Stimulated activated CD4-positive, alpha-beta T cell treated with anti-CD3 and anti-CD28 coated beads, TNF-alpha, amount 100 ng/mL, for 4 hours (primary cell): ENCODE data around the gene CROCC.

Source experiments
- DNase-seq, 3 experiments: peaks; one replicate each; pipeline ENCODE4 v3.0.0-alpha.2; 2020; ENCODE audit warnings: low read depth in 3 of 3

Gene CROCC

GRCh38 chr1:16986560-16986959 lies 64.8 kb downstream of the CROCC start:
- DNase-seq: no peak

DNA sequence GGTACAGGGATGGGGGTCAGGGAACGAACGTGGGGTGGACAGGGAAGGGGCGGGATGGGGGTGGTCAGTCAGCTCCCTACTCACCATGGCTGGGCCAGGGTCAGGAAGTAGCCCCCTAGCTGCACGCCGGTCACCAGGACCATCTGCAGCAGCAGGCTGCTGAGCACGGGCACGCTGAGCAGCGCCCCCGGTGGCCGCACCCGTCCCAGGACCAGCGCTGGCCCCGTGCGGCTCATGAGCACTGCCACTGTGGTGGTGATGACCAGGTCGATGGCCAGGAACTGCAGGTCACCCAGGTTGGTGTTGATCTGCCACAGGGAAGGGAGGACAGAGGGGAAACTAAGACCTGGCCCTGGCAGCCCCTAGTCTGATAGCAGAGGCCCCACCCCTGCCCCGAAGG lies 65.2 kb downstream of the CROCC start:
- DNase-seq: no peak

DNA sequence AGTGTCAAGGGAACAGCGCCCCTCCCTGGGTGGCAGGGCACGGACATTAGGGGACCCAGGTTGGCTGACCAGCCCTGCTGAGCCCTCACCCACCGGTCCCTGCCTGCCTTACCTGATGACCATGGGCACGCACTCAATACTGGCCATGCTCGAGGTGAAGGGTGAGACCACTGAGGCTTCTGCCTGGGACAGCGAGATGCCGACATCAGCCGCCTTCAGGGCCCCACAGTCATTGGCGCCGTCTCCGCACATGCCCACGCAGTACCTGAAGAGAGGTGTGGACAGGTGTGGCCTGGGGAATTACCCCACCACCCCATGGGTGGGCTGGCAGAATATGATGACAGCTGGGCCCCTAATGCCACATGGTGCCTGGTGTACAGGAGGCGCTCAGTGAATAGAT lies 66.5 kb downstream of the CROCC start:
- no peak for DNase-seq

- no peak for DNase-seq
Observed at GRCh38 chr1:16989676-16990391, 68.1 kb downstream of the CROCC start.

DNA sequence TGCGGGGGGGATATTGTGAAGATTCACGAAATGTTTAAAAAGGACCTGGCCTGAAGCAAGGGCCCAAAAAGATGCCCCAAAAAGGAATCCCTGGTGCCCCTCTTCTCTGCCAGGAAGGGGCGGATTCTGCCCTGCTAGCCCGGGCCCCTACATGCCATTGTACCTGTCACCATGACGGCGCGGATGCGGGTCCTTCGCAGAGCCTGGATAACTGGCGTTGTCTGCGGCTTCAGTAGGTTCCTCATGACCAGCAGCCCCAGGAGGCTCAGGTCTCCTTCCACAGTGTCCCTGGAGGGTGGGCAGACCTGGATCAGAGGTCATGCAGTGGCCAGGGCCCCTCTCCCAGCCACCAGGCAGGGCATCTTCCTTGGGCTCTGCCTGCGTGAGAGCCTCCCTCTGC lies 69.8 kb downstream of the CROCC start:
- no peak for DNase-seq

GRCh38 chr1:16992102-16992501 lies 70.4 kb downstream of the CROCC start:
- DNase-seq: no peak

- DNase-seq: no peak
Observed at GRCh38 chr1:16992675-16993074, 70.9 kb downstream of the CROCC start.

DNA sequence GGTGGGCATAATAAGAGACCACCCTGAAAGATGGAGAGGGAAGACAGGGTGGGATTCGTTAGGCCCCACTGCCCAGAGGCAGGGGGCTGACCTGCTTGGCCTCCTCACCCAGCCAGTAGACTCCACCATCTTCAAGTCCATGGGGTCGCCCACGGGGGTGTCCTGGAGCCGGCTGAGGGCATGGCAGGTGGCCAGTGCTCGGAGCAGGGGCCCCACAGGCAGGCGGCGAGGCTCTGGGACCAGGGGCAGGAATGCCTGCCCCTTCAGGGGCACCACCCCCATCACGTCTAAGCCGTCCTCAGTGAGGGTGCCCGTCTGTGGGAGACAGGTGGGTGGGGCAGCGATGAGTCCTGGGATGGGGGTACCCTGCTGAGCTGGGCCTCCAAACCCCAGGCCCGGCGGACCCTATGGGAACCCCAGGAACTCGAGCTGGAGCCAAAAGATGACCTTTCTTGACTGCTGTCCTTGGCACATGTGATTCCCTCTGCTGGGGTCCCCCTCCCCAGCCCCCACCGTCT lies 71.8 kb downstream of the CROCC start:
- no peak for DNase-seq

GRCh38 chr1:16996845-16997244 lies 75.1 kb downstream of the CROCC start:
- no peak for DNase-seq

- no peak for DNase-seq
Observed at GRCh38 chr1:16998589-16998988, 76.9 kb downstream of the CROCC start.

DNA sequence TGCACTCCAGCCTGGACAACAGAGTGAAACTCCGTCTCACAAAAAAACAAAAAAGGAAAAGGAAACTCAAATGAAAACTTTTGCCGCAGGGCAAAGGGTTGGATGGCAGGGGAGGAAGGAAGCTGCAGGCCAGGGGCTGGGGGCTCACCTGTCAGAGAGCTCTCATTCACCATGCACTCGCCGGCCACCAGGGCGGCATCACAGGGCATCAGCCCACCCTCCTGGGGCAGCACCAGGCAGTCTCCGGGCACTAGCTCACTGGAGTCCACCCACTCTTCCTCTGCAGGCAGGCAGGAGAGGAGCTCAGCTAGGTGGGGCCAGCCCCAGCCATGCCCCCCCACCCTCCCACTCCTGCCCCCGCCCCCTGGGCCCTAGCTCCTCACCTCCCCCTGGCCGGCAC lies 78.1 kb downstream of the CROCC start:
- no peak for DNase-seq

- DNase-seq: no peak
Observed at GRCh38 chr1:17001760-17002523, 80.2 kb downstream of the CROCC start.

- no peak for DNase-seq
Observed at GRCh38 chr1:17002524-17002902, 80.8 kb downstream of the CROCC start.

- no peak for DNase-seq
Observed at GRCh38 chr1:17004466-17005364, 83.0 kb downstream of the CROCC start.

DNA sequence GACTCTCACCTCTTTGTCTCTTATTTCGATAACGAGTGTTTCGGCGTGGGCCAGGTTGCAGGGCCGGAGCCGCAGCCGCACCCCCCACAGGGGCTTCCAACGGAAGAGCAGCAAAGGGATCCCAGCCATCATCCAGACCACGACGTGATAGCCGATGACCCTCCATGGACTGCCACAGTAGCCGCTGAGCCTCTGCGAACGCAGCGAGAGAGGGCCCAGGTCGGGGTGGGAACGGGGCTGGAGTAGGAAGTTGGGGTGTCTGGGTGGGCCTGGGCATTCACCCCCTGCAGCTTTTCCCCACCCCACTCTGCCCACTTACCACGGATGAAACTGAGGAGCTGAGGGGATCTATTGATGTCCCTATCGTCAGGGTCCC lies 83.6 kb downstream of the CROCC start:
- no peak for DNase-seq

GRCh38 chr1:17007121-17007520 lies 85.4 kb downstream of the CROCC start:
- no peak for DNase-seq

DNA sequence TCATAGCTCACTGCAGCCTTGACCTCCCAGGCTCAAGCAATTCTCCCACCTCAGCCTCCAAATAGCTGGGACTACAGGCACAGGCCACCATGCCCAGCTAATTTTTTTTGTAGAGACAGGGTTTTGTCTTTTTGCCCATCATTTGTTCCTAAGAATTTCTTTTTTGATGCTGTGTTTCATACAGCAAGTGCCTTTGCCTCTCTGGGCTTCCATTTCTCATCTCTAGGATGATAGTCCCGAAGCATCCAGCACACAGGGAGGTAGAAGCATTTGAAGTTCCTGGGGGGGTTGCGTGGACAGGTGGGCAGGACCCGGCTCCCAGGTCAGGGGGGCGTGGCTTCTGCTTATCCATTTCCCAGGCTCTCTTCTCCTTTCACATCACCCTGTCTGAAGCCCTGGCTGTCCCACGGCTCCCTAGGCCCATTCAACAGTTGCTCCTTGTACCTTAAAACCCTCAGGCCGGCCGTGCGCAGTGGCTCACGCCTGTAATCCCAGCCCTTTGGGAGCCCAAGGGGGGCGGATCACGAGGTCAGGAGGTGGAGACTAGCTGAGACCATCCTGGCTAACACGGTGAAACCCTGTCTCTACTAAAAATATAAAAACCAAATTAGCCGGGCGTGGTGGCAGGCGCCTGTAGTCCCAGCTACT lies 86.6 kb downstream of the CROCC start:
- no peak for DNase-seq

DNA sequence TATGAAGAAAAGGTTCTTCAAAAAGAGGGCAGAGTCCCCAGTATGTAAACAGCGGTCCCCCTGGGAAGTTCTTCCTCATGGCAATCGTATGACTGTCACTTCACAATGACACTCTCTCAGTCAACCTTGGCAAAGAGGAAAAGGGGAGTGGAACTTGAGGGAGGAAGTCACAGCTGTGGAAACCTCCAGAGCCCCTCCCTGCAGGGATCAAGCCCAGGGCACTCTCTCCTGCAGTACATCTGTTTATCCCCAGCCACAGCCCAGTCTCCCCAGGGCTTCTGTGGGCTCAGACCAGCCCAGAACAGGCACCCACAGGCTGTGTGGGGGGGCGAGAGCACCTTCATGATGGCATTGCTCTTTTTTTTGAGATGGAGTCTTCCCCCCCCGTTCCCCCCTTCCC lies 88.0 kb downstream of the CROCC start:
- DNase-seq: no peak

- no peak for DNase-seq
Observed at GRCh38 chr1:17011092-17011438, 89.3 kb downstream of the CROCC start.

DNA sequence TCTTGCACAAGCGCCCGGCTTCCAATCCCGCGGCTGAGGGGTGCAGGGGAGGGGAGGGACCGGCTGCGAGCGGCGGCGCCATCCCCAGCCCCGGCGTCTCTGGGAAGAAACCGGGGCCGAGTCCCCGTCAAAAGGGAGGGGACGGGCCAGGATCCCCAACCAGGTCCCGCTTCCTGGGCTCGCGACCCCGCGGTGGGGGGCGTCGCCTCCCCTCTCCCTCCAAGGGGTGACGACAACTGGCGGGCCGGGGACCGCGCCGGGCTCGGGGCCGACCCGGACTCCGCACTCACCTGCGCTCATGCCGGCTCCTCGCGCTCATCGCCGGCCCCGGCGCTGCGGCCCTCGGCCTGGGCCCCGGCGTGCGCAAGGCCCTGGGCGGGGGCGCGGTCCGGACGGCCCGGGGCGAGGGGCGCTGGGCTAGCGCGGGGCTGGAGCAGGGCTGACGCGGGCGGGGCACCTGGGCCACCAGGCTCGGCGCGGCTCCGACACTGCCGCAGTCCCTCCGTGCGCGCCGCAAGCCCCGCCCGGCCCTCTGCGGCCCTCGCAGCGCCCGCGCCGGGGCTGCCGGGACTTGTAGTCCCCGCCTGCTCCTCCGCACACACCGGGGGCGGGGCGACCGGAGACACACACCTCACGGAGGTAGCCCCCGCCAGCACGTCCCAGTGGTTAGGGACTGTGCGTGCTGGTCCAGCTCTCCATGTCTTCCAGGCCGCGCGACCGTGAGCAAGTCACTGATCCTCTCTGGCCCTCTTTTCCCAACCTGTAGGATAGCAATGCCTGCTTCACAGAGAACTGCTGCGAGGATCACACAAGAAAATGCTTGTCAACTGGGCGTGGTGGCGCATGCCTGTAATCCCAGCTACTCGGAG lies 89.9 kb downstream of the CROCC start, which contains the start of gene ATP13A2:
Gene ATP13A2, minus strand, starts transcription at position 490 of the 869 bp plus-strand sequence. Its CDS starts 190 bp downstream, at position 300.
- peak; percentile 65 to 71 (median 68) for DNase-seq
